GM19452 (cell line): ENCODE results near the gene IGF1R.

Source experiments
- ATAC-seq: cut with Tn5 transposase; IDR thresholded peaks from one replicate; pipeline ENCODE4 v1.9.1; 2021; ENCODE audit not compliant: unreplicated experiment

Gene IGF1R

GRCh38 chr15:98876451-98877369, 228.4 kb downstream of the IGF1R start:
- no peak for ATAC-seq

GRCh38 chr15:98878172-98878571, 229.8 kb downstream of the IGF1R start:
- no peak for ATAC-seq

- ATAC-seq: no peak
These were observed 230.5 kb downstream of the IGF1R start for GRCh38 chr15:98878862-98879261.

- peak; percentile 61 for ATAC-seq
These were observed 233.5 kb downstream of the IGF1R start for GRCh38 chr15:98881526-98882520.

GRCh38 chr15:98883478-98883877, 235.1 kb downstream of the IGF1R start:
- ATAC-seq: no peak

- no peak for ATAC-seq
These were observed 236.6 kb downstream of the IGF1R start for GRCh38 chr15:98884894-98885293.

- ATAC-seq: no peak
These were observed 239.6 kb downstream of the IGF1R start for GRCh38 chr15:98887976-98888375.

- no peak for ATAC-seq
These were observed 240.6 kb downstream of the IGF1R start for GRCh38 chr15:98888820-98889479.

- no peak for ATAC-seq
These were observed 241.8 kb downstream of the IGF1R start for GRCh38 chr15:98889930-98890695.

GRCh38 chr15:98891301-98891700, 243.0 kb downstream of the IGF1R start:
- ATAC-seq: no peak

- no peak for ATAC-seq
These were observed 245.1 kb downstream of the IGF1R start for GRCh38 chr15:98893401-98893800.

GRCh38 chr15:98894312-98894711, 246.0 kb downstream of the IGF1R start:
- no peak for ATAC-seq

- ATAC-seq: no peak
These were observed 247.8 kb downstream of the IGF1R start for GRCh38 chr15:98896002-98896721.

- no peak for ATAC-seq
These were observed 248.7 kb downstream of the IGF1R start for GRCh38 chr15:98896802-98897732.

GRCh38 chr15:98898122-98898521, 249.8 kb downstream of the IGF1R start:
- no peak for ATAC-seq

- ATAC-seq: no peak
These were observed 251.1 kb downstream of the IGF1R start for GRCh38 chr15:98899272-98900021.

GRCh38 chr15:98900356-98900755, 252.0 kb downstream of the IGF1R start:
- ATAC-seq: no peak
